ENCODE results near the gene MPDZ.

Gene MPDZ

GRCh38 chr9:13279284-13280141 is at the start of gene MPDZ:
Gene MPDZ (minus strand): TSS chr9:13279692. CDS start chr9:13250315, 29,377 bp downstream.
- Histone ChIP-seq H3K9me2 (replicated peaks; ENCODE audit: insufficient read depth, low read length) (no peaks in the 10 kb centered on the region), H3F3A (ENCODE audit: insufficient read depth) (no peaks in the 10 kb centered on the region), H3K4me3 (ENCODE audit: insufficient read depth, low read length, poor library complexity, severe bottlenecking) (no peak within 1 kb of the TSS), H4K20me1 (ENCODE audit: low read depth, low read length) (no peaks in the 10 kb centered on the region), H3K27ac (ENCODE audit: low read depth, low read length) (no peak within 1 kb of the TSS), H3K9me3 (ENCODE audit: insufficient read depth, low read length) (no peaks in the 10 kb centered on the region), H2AFZ (ENCODE audit: low read depth, low read length, severe bottlenecking) (no peak within 1 kb of the TSS), H3K4me2 (ENCODE audit: low read depth, low read length, poor library complexity, severe bottlenecking) (no peak within 1 kb of the TSS), H3K9ac (ENCODE audit: low read length) (no peak within 1 kb of the TSS), H3K27me3 (ENCODE audit: low read length) (no peaks in the 10 kb centered on the region), H3K36me3 (ENCODE audit: low read length) (no peaks in the 10 kb centered on the region), H3K79me2 (ENCODE audit: insufficient read depth, low read length) (no peaks in the 10 kb centered on the region)
- TF ChIP-seq, protein P1, sequence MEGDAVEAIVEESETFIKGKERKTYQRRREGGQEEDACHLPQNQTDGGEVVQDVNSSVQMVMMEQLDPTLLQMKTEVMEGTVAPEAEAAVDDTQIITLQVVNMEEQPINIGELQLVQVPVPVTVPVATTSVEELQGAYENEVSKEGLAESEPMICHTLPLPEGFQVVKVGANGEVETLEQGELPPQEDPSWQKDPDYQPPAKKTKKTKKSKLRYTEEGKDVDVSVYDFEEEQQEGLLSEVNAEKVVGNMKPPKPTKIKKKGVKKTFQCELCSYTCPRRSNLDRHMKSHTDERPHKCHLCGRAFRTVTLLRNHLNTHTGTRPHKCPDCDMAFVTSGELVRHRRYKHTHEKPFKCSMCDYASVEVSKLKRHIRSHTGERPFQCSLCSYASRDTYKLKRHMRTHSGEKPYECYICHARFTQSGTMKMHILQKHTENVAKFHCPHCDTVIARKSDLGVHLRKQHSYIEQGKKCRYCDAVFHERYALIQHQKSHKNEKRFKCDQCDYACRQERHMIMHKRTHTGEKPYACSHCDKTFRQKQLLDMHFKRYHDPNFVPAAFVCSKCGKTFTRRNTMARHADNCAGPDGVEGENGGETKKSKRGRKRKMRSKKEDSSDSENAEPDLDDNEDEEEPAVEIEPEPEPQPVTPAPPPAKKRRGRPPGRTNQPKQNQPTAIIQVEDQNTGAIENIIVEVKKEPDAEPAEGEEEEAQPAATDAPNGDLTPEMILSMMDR (IDR thresholded peaks at IDR 0.05; ENCODE audit: insufficient read depth, low read length, poor library complexity, severe bottlenecking), result no peak

GRCh38 chr9:13324988-13325387 is 45.5 kb upstream of the MPDZ start:
- H3K27me3 ChIP-seq (ENCODE audit: low read length), result no peaks in the 10 kb centered on the region
- H3K4me3 ChIP-seq (ENCODE audit: insufficient read depth, low read length, poor library complexity, severe bottlenecking), result no peak overlapping the region
- no peak overlapping the region for H2AFZ ChIP-seq (ENCODE audit: low read depth, low read length, severe bottlenecking)
- no peaks in the 10 kb centered on the region for H3F3A ChIP-seq (ENCODE audit: insufficient read depth)
- H3K36me3 ChIP-seq (ENCODE audit: low read length), result no peaks in the 10 kb centered on the region
- no peak overlapping the region for H3K9ac ChIP-seq (ENCODE audit: low read length)
- no peak overlapping the region for H3K27ac ChIP-seq (ENCODE audit: low read depth, low read length)
- H3K9me2 ChIP-seq (replicated peaks; ENCODE audit: insufficient read depth, low read length), result no peaks in the 10 kb centered on the region
- no peak overlapping the region for H3K4me2 ChIP-seq (ENCODE audit: low read depth, low read length, poor library complexity, severe bottlenecking)
- TF ChIP-seq EZH2phosphoT487 (conservative IDR thresholded peaks at IDR 0.05; ENCODE audit: low read length), result no peak
- H4K20me1 ChIP-seq (ENCODE audit: low read depth, low read length), result no peaks in the 10 kb centered on the region
- no peaks in the 10 kb centered on the region for H3K9me3 ChIP-seq (ENCODE audit: insufficient read depth, low read length)
- no peaks in the 10 kb centered on the region for H3K79me2 ChIP-seq (ENCODE audit: insufficient read depth, low read length)

DNA sequence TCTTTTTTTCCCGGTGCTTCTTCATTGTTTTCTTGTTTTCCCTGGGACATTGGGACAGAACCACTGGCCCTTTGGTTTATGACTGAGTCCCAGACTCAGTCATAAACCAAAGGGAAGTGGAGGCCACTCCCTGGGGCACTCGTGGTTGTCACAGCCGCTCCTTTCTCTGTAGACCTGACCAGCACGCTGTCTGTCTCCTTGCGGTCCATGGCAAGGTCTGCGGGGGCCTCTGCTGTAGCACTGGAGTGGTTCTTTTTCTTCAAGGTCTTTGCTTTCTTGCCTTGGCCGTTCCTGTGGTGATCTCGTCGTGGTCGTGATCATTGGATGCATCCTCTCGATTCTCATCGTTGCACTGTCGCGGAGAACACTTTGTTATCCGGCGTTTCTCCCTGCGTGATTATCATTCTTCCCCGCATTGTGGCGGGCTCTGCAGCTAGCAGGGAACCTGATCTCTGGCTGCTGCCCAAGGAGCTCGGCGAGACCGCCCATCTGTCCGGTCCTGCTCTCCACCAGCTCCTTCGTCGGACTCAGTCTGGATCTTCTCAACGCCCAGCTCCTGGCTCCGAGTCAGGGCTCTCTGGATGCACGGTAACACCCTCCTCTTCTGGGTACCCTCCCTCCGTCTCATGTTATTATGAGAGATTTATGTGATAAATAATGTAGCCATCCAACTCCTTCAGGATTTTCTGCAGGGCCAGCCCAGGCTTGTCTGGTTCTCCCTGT is 43.5 kb upstream of the MPDZ start:
- no peaks in the 10 kb centered on the region for H3K27me3 ChIP-seq (ENCODE audit: low read length)
- H2AFZ ChIP-seq (ENCODE audit: low read depth, low read length, severe bottlenecking), result no peak overlapping the region
- no peaks in the 10 kb centered on the region for H3K9me3 ChIP-seq (ENCODE audit: insufficient read depth, low read length)
- no peak overlapping the region for H3K4me2 ChIP-seq (ENCODE audit: low read depth, low read length, poor library complexity, severe bottlenecking)
- no peak overlapping the region for H3K9ac ChIP-seq (ENCODE audit: low read length)
- H4K20me1 ChIP-seq (ENCODE audit: low read depth, low read length), result no peaks in the 10 kb centered on the region
- H3K9me2 ChIP-seq (replicated peaks; ENCODE audit: insufficient read depth, low read length), result no peaks in the 10 kb centered on the region
- no peak overlapping the region for H3K4me3 ChIP-seq (ENCODE audit: insufficient read depth, low read length, poor library complexity, severe bottlenecking)
- no peaks in the 10 kb centered on the region for H3K36me3 ChIP-seq (ENCODE audit: low read length)
- H3K79me2 ChIP-seq (ENCODE audit: insufficient read depth, low read length), result no peaks in the 10 kb centered on the region
- no peaks in the 10 kb centered on the region for H3F3A ChIP-seq (ENCODE audit: insufficient read depth)
- H3K27ac ChIP-seq (ENCODE audit: low read depth, low read length), result no peak overlapping the region
- no peak for TF ChIP-seq EZH2phosphoT487 (conservative IDR thresholded peaks at IDR 0.05; ENCODE audit: low read length)
- TF ChIP-seq, protein P1 (IDR thresholded peaks at IDR 0.05; ENCODE audit: insufficient read depth, low read length, poor library complexity, severe bottlenecking), result no peak

DNA sequence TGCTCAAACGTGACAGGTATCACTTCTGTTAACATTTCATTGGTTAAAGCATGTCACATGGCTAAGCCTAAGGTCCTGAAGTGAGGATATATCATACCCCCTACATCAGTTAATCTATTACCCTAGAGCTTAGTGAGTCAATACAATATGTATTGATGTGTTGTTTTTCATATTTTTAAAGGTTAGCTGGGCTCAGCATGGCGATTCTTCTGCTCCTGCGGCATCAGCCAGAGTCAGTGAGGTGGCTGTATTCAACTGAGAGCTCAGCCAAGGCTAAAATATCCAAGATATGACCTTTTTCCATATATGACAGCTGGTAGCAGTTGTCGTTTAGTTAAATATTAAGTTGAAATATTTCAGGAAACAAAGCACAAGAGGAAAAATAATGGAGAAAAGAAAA is 38.5 kb upstream of the MPDZ start:
- no peaks in the 10 kb centered on the region for H3K36me3 ChIP-seq (ENCODE audit: low read length)
- H4K20me1 ChIP-seq (ENCODE audit: low read depth, low read length), result no peaks in the 10 kb centered on the region
- H3K4me2 ChIP-seq (ENCODE audit: low read depth, low read length, poor library complexity, severe bottlenecking), result no peak overlapping the region
- no peaks in the 10 kb centered on the region for H3K9me3 ChIP-seq (ENCODE audit: insufficient read depth, low read length)
- no peak overlapping the region for H2AFZ ChIP-seq (ENCODE audit: low read depth, low read length, severe bottlenecking)
- TF ChIP-seq, protein P1 (IDR thresholded peaks at IDR 0.05; ENCODE audit: insufficient read depth, low read length, poor library complexity, severe bottlenecking), result no peak
- TF ChIP-seq EZH2phosphoT487 (conservative IDR thresholded peaks at IDR 0.05; ENCODE audit: low read length), result no peak
- no peaks in the 10 kb centered on the region for H3K9me2 ChIP-seq (replicated peaks; ENCODE audit: insufficient read depth, low read length)
- H3K27ac ChIP-seq (ENCODE audit: low read depth, low read length), result no peak overlapping the region
- no peak overlapping the region for H3K9ac ChIP-seq (ENCODE audit: low read length)
- no peaks in the 10 kb centered on the region for H3K79me2 ChIP-seq (ENCODE audit: insufficient read depth, low read length)
- H3K27me3 ChIP-seq (ENCODE audit: low read length), result no peaks in the 10 kb centered on the region
- H3F3A ChIP-seq (ENCODE audit: insufficient read depth), result no peaks in the 10 kb centered on the region
- H3K4me3 ChIP-seq (ENCODE audit: insufficient read depth, low read length, poor library complexity, severe bottlenecking), result no peak overlapping the region

Data from SU-DHL-6 (cell line).